ENCODE measurements around the gene WDR12. TPM values are rescaled to one million over a fixed set of nuclear protein-coding genes. Genes with fewer than 3 reads are reported as not detected.

WDR12 gene
- total and polyA plus RNA-seq, 9 donors: 7.7 to 45.2 (median 29.2) TPM

- TF ChIP-seq EP300 (IDR thresholded peaks at IDR 0.05): no peak
- TF ChIP-seq CTCF (IDR thresholded peaks at IDR 0.05): no peak
- TF ChIP-seq POLR2A (IDR thresholded peaks at IDR 0.05): no peak
- Histone ChIP-seq H3K36me3 (no peaks in the 10 kb centered on the region), H3K4me1 (ENCODE audit: insufficient read depth) (no peaks in the 10 kb centered on the region), H3K9me3 (no peaks in the 10 kb centered on the region), H3K27ac (no peak overlapping the region), H3K4me3 (no peak overlapping the region), H3K27me3 (no peaks in the 10 kb centered on the region)
- no peak for DNase-seq
- 96 to 100% (median 96%) methylated on average over 2 of the region's 2 CpGs for WGBS, 3 donors
- intact Hi-C loops (cut with DNase I): no loop called here
These were observed 34.0 kb upstream of the WDR12 start for GRCh38 chr2:202945497-202945896.

GRCh38 chr2:202944816-202945215, 33.3 kb upstream of the WDR12 start:
- intact Hi-C loops (cut with DNase I): no loop called here
- H3K27ac ChIP-seq: no peak overlapping the region
- H3K4me1 ChIP-seq (ENCODE audit: insufficient read depth): no peaks in the 10 kb centered on the region
- no peaks in the 10 kb centered on the region for H3K36me3 ChIP-seq
- DNase-seq: no peak
- no peaks in the 10 kb centered on the region for H3K9me3 ChIP-seq
- H3K27me3 ChIP-seq: no peaks in the 10 kb centered on the region
- TF ChIP-seq POLR2A (IDR thresholded peaks at IDR 0.05) (no peak), CTCF (IDR thresholded peaks at IDR 0.05) (no peak), EP300 (IDR thresholded peaks at IDR 0.05) (no peak)
- WGBS, 3 donors: 81 to 87% (median 85%) methylated on average over 3 of the region's 3 CpGs
- no peak overlapping the region for H3K4me3 ChIP-seq

GRCh38 chr2:202944408-202944807, 32.9 kb upstream of the WDR12 start:
- TF ChIP-seq POLR2A (IDR thresholded peaks at IDR 0.05): no peak
- TF ChIP-seq CTCF (IDR thresholded peaks at IDR 0.05): no peak
- no peak for TF ChIP-seq EP300 (IDR thresholded peaks at IDR 0.05)
- WGBS, 3 donors: 20 to 35% (median 23%) methylated on average over 1 of the region's 1 CpG
- DNase-seq: no peak
- H3K36me3 ChIP-seq: no peaks in the 10 kb centered on the region
- no peak overlapping the region for H3K27ac ChIP-seq
- no peaks in the 10 kb centered on the region for H3K27me3 ChIP-seq
- intact Hi-C loops (cut with DNase I): no loop called here
- no peak overlapping the region for H3K4me3 ChIP-seq
- H3K9me3 ChIP-seq: no peaks in the 10 kb centered on the region
- no peaks in the 10 kb centered on the region for H3K4me1 ChIP-seq (ENCODE audit: insufficient read depth)

GRCh38 chr2:202941771-202942170, 30.3 kb upstream of the WDR12 start:
- Histone ChIP-seq H3K4me1 (ENCODE audit: insufficient read depth) (no peaks in the 10 kb centered on the region), H3K4me3 (no peak overlapping the region), H3K9me3 (no peaks in the 10 kb centered on the region), H3K36me3 (no peaks in the 10 kb centered on the region), H3K27ac (no peak overlapping the region), H3K27me3 (no peaks in the 10 kb centered on the region)
- DNase-seq: no peak
- TF ChIP-seq POLR2A (IDR thresholded peaks at IDR 0.05) (no peak), EP300 (IDR thresholded peaks at IDR 0.05) (no peak), CTCF (IDR thresholded peaks at IDR 0.05) (no peak)
- intact Hi-C loops (cut with DNase I): no loop called here
- WGBS, 3 donors: 93 to 97% (median 95%) methylated on average over 4 of the region's 4 CpGs

- H3K27ac ChIP-seq: no peak overlapping the region
- no peaks in the 10 kb centered on the region for H3K36me3 ChIP-seq
- no peak overlapping the region for H3K4me3 ChIP-seq
- no peaks in the 10 kb centered on the region for H3K27me3 ChIP-seq
- TF ChIP-seq CTCF (IDR thresholded peaks at IDR 0.05) (no peak), POLR2A (IDR thresholded peaks at IDR 0.05) (no peak)
- no peak for DNase-seq
- no peaks in the 10 kb centered on the region for H3K4me1 ChIP-seq (ENCODE audit: insufficient read depth)
- 95 to 98% (median 96%) methylated on average over 3 of the region's 3 CpGs for WGBS, 3 donors
- intact Hi-C loops (cut with DNase I): no loop called here
- no peaks in the 10 kb centered on the region for H3K9me3 ChIP-seq
These were observed 27.5 kb upstream of the WDR12 start for GRCh38 chr2:202938960-202939359.

All from ovary (tissue), 9 donors.